ENCODE data around the gene UBE2L5.

The UBE2L5 gene

GRCh38 chr13:30406779-30407416, 15.4 kb upstream of the UBE2L5 start:
- DNase-seq (ENCODE audit: low spot score): no peak

- DNase-seq (ENCODE audit: low spot score): peak; percentile 75
Measured at GRCh38 chr13:30408319-30409101, 13.8 kb upstream of the UBE2L5 start.

GRCh38 chr13:30409886-30410704, 12.2 kb upstream of the UBE2L5 start:
- no peak for DNase-seq (ENCODE audit: low spot score)

GRCh38 chr13:30410705-30411125, 11.6 kb upstream of the UBE2L5 start:
- no peak for DNase-seq (ENCODE audit: low spot score)

- no peak for DNase-seq (ENCODE audit: low spot score)
Measured at GRCh38 chr13:30412346-30412745, 9.9 kb upstream of the UBE2L5 start.

- DNase-seq (ENCODE audit: low spot score): no peak
Measured at GRCh38 chr13:30413842-30414241, 8.5 kb upstream of the UBE2L5 start.

- DNase-seq (ENCODE audit: low spot score): no peak
Measured at GRCh38 chr13:30415430-30416030, 6.8 kb upstream of the UBE2L5 start.

GRCh38 chr13:30416471-30416870, 5.8 kb upstream of the UBE2L5 start:
- DNase-seq (ENCODE audit: low spot score): no peak

GRCh38 chr13:30418075-30418716, 4.1 kb upstream of the UBE2L5 start:
- DNase-seq (ENCODE audit: low spot score): no peak

- no peak for DNase-seq (ENCODE audit: low spot score)
Measured at GRCh38 chr13:30418717-30419459, 3.4 kb upstream of the UBE2L5 start.

- no peak for DNase-seq (ENCODE audit: low spot score)
Measured at GRCh38 chr13:30421093-30422053, 920 bp upstream of the UBE2L5 start.

GRCh38 chr13:30423891-30424290, 1.6 kb downstream of the UBE2L5 start:
- no peak for DNase-seq (ENCODE audit: low spot score)

- no peak for DNase-seq (ENCODE audit: low spot score)
Measured at GRCh38 chr13:30429235-30429634, 6.9 kb downstream of the UBE2L5 start.

- no peak for DNase-seq (ENCODE audit: low spot score)
Measured at GRCh38 chr13:30429721-30430694, 7.7 kb downstream of the UBE2L5 start.

GRCh38 chr13:30431269-30431940, 9.1 kb downstream of the UBE2L5 start:
- DNase-seq (ENCODE audit: low spot score): no peak

GRCh38 chr13:30435911-30436451, 13.7 kb downstream of the UBE2L5 start:
- no peak for DNase-seq (ENCODE audit: low spot score)

GRCh38 chr13:30437177-30437576, 14.9 kb downstream of the UBE2L5 start:
- no peak for DNase-seq (ENCODE audit: low spot score)

- no peak for DNase-seq (ENCODE audit: low spot score)
Measured at GRCh38 chr13:30438286-30438685, 16.0 kb downstream of the UBE2L5 start.
